Astrocyte (in vitro differentiated cells and primary cell): ENCODE results near the gene CACNA1D. TPM values are rescaled to one million over a fixed set of nuclear protein-coding genes. Genes with fewer than 3 reads are reported as not detected.

Experiments used
- DNase-seq: peaks from one replicate; pipeline ENCODE4 v3.0.0-alpha.2; 2010; ENCODE audit warnings: low read depth
- FAIRE-seq: peaks from 2 replicates; lab custom pipeline; 2011; peaks lifted over from hg19 to GRCh38; lab: Jason Lieb, UNC
- H2AFZ ChIP-seq: 2 replicates; pipeline ENCODE4 v1.6.0; 2012; ENCODE audit warnings: low read depth, low read length, inconsistent platforms
- H3K27ac ChIP-seq: 2 replicates; pipeline ENCODE4 v1.5.1; 2011; ENCODE audit warnings: low read depth, low read length, inconsistent platforms
- H3K27me3 ChIP-seq: 2 replicates; pipeline ENCODE4 v1.6.0; 2011; ENCODE audit warnings: low read length, inconsistent platforms; ENCODE audit not compliant: insufficient read depth
- H3K36me3 ChIP-seq: 2 replicates; pipeline ENCODE4 v1.5.1; 2011; ENCODE audit warnings: low read length, inconsistent platforms; ENCODE audit not compliant: insufficient read depth
- H3K4me1 ChIP-seq: 2 replicates; pipeline ENCODE4 v1.5.1; 2011; ENCODE audit warnings: low read length, inconsistent platforms; ENCODE audit not compliant: insufficient read depth
- H3K4me2 ChIP-seq: 2 replicates; pipeline ENCODE4 v1.6.0; 2012; ENCODE audit warnings: low read length, inconsistent platforms
- H3K4me3 ChIP-seq: 2 replicates; pipeline ENCODE4 v1.5.1; 2011; ENCODE audit warnings: low read depth, mild to moderate bottlenecking, low read length, inconsistent platforms; ENCODE audit not compliant: insufficient read depth
- H3K79me2 ChIP-seq: 2 replicates; pipeline ENCODE4 v1.6.0; 2012; ENCODE audit warnings: mild to moderate bottlenecking, low read length, inconsistent platforms; ENCODE audit not compliant: insufficient read depth
- H3K9ac ChIP-seq: 2 replicates; pipeline ENCODE4 v1.6.0; 2012; ENCODE audit warnings: mild to moderate bottlenecking, low read length, inconsistent platforms
- H3K9me3 ChIP-seq: 2 replicates; pipeline ENCODE4 v1.5.1; 2012; ENCODE audit warnings: low read depth, mild to moderate bottlenecking, low read length, inconsistent platforms; ENCODE audit not compliant: insufficient read depth
- H4K20me1 ChIP-seq: 2 replicates; pipeline ENCODE4 v1.6.0; 2012; ENCODE audit warnings: low read length, inconsistent platforms; ENCODE audit not compliant: insufficient read depth
- H3K27ac Mint-ChIP-seq: one replicate; pipeline ENCODE4 v1.8.0; 2021; ENCODE audit warnings: mild to moderate bottlenecking, mixed read lengths; ENCODE audit not compliant: unreplicated experiment
- H3K27me3 Mint-ChIP-seq: one replicate; pipeline ENCODE4 v1.8.0; 2021; ENCODE audit warnings: low read depth, mixed read lengths; ENCODE audit not compliant: unreplicated experiment
- H3K36me3 Mint-ChIP-seq: one replicate; pipeline ENCODE4 v1.8.0; 2021; ENCODE audit warnings: low read depth, mixed read lengths; ENCODE audit not compliant: unreplicated experiment
- H3K4me1 Mint-ChIP-seq: one replicate; pipeline ENCODE4 v1.8.0; 2021; ENCODE audit warnings: low read depth, mixed read lengths; ENCODE audit not compliant: unreplicated experiment
- H3K4me3 Mint-ChIP-seq: one replicate; pipeline ENCODE4 v1.8.0; 2021; ENCODE audit warnings: mild to moderate bottlenecking, moderate library complexity, mixed read lengths; ENCODE audit not compliant: unreplicated experiment
- H3K9me3 Mint-ChIP-seq: one replicate; pipeline ENCODE4 v1.8.0; 2021; ENCODE audit warnings: mild to moderate bottlenecking, mixed read lengths; ENCODE audit not compliant: unreplicated experiment
- EZH2 ChIP-seq: IDR thresholded peaks from 2 replicates; pipeline ENCODE4 v1.6.1; 2012; ENCODE audit warnings: mild to moderate bottlenecking, low read length, inconsistent platforms; ENCODE audit not compliant: insufficient read depth
- total RNA-seq: library from RNA; stranded (reverse); gene quantifications from 2 replicates; pipeline ENCODE4 v1.2.1, GENCODE V29; 2021
- TF ChIP-seq, protein P1 (sequence below): IDR thresholded peaks from 2 replicates; pipeline ENCODE4 v1.5.1; 2011; ENCODE audit warnings: low read depth, mild to moderate bottlenecking, inconsistent platforms, low read length, moderate library complexity; ENCODE audit not compliant: insufficient read depth

CACNA1D gene
- total RNA-seq, 1 donor from 2014 or later, result 0.41 TPM

GRCh38 chr3:53709860-53710674 lies 215.7 kb downstream of the CACNA1D start:
- peaks cover 6% of the 10 kb centered on the region for H3K4me1 Mint-ChIP-seq
- H3K27me3 ChIP-seq, result no peaks in the 10 kb centered on the region
- H3K27ac ChIP-seq, result no peak overlapping the region
- no peak overlapping the region for H3K4me3 ChIP-seq
- H3K9ac ChIP-seq, result no peak overlapping the region
- H3K9me3 Mint-ChIP-seq, result no peaks in the 10 kb centered on the region
- DNase-seq (peak; percentile 24), FAIRE-seq (peak; percentile 20)
- H4K20me1 ChIP-seq, result no peaks in the 10 kb centered on the region
- H3K4me2 ChIP-seq, result no peak overlapping the region
- H3K4me3 Mint-ChIP-seq, result no peak overlapping the region
- H3K36me3 Mint-ChIP-seq, result no peaks in the 10 kb centered on the region
- no peak overlapping the region for H3K27ac Mint-ChIP-seq
- no peaks in the 10 kb centered on the region for H3K9me3 ChIP-seq
- peak overlapping the region; percentile 8 for H2AFZ ChIP-seq
- peaks cover 24% of the 10 kb centered on the region for H3K27me3 Mint-ChIP-seq
- TF ChIP-seq EZH2, result no peak
- TF ChIP-seq, protein P1, sequence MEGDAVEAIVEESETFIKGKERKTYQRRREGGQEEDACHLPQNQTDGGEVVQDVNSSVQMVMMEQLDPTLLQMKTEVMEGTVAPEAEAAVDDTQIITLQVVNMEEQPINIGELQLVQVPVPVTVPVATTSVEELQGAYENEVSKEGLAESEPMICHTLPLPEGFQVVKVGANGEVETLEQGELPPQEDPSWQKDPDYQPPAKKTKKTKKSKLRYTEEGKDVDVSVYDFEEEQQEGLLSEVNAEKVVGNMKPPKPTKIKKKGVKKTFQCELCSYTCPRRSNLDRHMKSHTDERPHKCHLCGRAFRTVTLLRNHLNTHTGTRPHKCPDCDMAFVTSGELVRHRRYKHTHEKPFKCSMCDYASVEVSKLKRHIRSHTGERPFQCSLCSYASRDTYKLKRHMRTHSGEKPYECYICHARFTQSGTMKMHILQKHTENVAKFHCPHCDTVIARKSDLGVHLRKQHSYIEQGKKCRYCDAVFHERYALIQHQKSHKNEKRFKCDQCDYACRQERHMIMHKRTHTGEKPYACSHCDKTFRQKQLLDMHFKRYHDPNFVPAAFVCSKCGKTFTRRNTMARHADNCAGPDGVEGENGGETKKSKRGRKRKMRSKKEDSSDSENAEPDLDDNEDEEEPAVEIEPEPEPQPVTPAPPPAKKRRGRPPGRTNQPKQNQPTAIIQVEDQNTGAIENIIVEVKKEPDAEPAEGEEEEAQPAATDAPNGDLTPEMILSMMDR, result peak; percentile 72
- peaks cover 1% of the 10 kb centered on the region for H3K4me1 ChIP-seq
- H3K36me3 ChIP-seq, result no peaks in the 10 kb centered on the region
- H3K79me2 ChIP-seq, result no peaks in the 10 kb centered on the region

DNA sequence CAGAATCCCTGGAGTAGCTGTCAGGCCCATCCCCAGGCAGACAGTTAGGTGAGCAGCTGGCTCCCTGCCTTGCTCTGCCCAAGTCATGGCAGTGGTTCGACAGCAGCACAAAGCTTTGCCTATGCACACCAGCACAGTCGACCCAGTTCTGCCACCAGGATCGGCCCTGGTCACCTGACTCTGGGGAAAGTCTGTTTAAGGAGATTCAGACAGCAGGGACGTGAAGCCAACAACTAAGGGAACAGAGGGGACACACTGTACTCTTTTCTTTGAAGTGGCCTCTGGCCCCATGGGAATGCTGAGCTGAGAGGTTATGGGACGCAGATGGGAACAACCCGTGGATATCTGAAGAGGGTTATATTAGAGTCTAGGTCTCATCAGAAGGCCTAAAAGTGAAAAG lies 217.0 kb downstream of the CACNA1D start:
- no peaks in the 10 kb centered on the region for H3K9me3 Mint-ChIP-seq
- no peaks in the 10 kb centered on the region for H3K36me3 Mint-ChIP-seq
- no peak for FAIRE-seq

More for the DNA sequence above, 217.0 kb downstream of the CACNA1D start:
- Mint-ChIP-seq H3K4me1 (peaks cover 6% of the 10 kb centered on the region), H3K27ac (no peak overlapping the region), H3K4me3 (no peak overlapping the region), H3K27me3 (peaks cover 26% of the 10 kb centered on the region)
- Histone ChIP-seq H3K27me3 (no peaks in the 10 kb centered on the region), H3K36me3 (no peaks in the 10 kb centered on the region), H3K4me2 (no peak overlapping the region), H3K9ac (no peak overlapping the region), H4K20me1 (no peaks in the 10 kb centered on the region), H3K4me1 (peaks cover 12% of the 10 kb centered on the region), H3K4me3 (no peak overlapping the region), H3K27ac (no peak overlapping the region), H3K9me3 (no peaks in the 10 kb centered on the region), H2AFZ (no peak overlapping the region), H3K79me2 (no peaks in the 10 kb centered on the region)
- TF ChIP-seq, protein P1, result no peak
- no peak for TF ChIP-seq EZH2
- no peak for DNase-seq
